Measurements from ENCODE around the gene ZNF574. TPM values are rescaled to one million over a fixed set of nuclear protein-coding genes. Genes with fewer than 3 reads are reported as not detected.

ZNF574 gene
- total and polyA plus RNA-seq, 2 of the 8 experiments (the other 6 are each of a cell fraction or from before 2014, with no cell fraction given) = 27.0 to 38.8 TPM

- TF ChIP-seq CEBPB (IDR thresholded peaks at IDR 0.05; ENCODE audit: low read depth, low read length) (no peak), HDAC2 (IDR thresholded peaks at IDR 0.05; ENCODE audit: borderline replicate concordance in 1 of 2, low read depth in 2 of 2, low read length in 2 of 2) (no peak), CREB1 (IDR thresholded peaks at IDR 0.05) (no peak), TAF7 (optimal IDR thresholded peaks at IDR 0.05; ENCODE audit: borderline replicate concordance, low read depth, low read length) (no peak), NRF1 (IDR thresholded peaks at IDR 0.05; ENCODE audit: low read depth, low read length) (no peak), GTF2F1 (IDR thresholded peaks at IDR 0.05; ENCODE audit: borderline replicate concordance, low read depth, low read length) (no peak), SP1 (IDR thresholded peaks at IDR 0.05; ENCODE audit: low read depth, low read length) (0 out of 2 replicates have a peak, but pooled peaks have one; percentile 26), FOSL1 (IDR thresholded peaks at IDR 0.05; ENCODE audit: insufficient read depth, low read depth, low read length) (no peak), CBX8 (IDR thresholded peaks at IDR 0.05; ENCODE audit: borderline replicate concordance, low read depth, low read length) (no peak)
These were observed 19.9 kb downstream of the ZNF574 start (continued) for GRCh38 chr19:42095814-42096230.
